Measurements from ENCODE around the gene DAPK2. TPM values are rescaled to one million over a fixed set of nuclear protein-coding genes. Genes with fewer than 3 reads are reported as not detected.

DAPK2 gene
- total and polyA plus RNA-seq, 2 donors (not counting 1 experiment from before 2014, with no cell fraction given) = 8.3 to 31.9 TPM

DNA sequence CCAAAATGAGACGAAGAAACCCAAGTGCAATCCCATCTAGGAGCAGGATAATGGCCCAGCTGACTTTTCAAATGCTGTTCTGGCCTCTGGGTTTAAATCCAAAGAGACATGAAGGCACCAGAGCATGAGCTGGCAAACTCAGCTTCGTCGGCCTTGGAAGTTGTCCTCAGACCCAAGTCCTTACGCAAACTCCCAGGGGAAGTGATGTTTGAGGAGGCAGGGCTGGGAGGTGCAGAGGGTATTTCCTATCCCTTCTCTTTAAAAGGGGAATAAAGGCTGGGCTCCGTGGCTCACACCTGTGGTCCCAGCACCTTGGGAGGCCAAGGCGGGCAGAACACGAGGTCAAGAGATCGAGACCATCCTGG lies 143.6 kb downstream of the DAPK2 start:
- Mint-ChIP-seq H3K27ac (no peak overlapping the region), H3K27me3 (no peaks in the 10 kb centered on the region), H3K4me3 (no peak overlapping the region), H3K9me3 (ENCODE audit: insufficient read depth) (peaks cover 3% of the 10 kb centered on the region), H3K4me1 (peaks cover 42% of the 10 kb centered on the region)
- intact Hi-C loops (cut with micrococcal nuclease) = no loop called here
- H3K79me2 ChIP-seq (ENCODE audit: control insufficient read depth, insufficient read depth, low read length) = no peaks in the 10 kb centered on the region
- H3K9me3 ChIP-seq (ENCODE audit: control extremely low read depth in 1 of 3, control insufficient read depth in 2 of 3, insufficient read depth in 1 of 3, low read length in 2 of 3) = peaks cover 0 to 12% (median 0%) of the 10 kb centered on the region in 3 donors
- TF ChIP-seq EZH2 (IDR thresholded peaks at IDR 0.05; ENCODE audit: borderline replicate concordance, insufficient read depth, low read depth, low read length, poor library complexity, severe bottlenecking) (no peak), CTCF (IDR thresholded peaks at IDR 0.05) (no peak)
- no peak overlapping the region for H3K9ac ChIP-seq (ENCODE audit: low read length)
- H3K36me3 ChIP-seq (replicated peaks in 1 of 2; ENCODE audit: control extremely low read depth in 1 of 2, control insufficient read depth in 1 of 2, extremely low read depth in 1 of 2, insufficient read depth in 2 of 2, low read length in 1 of 2) = no peaks in the 10 kb centered on the region
- POLR2A ChIA-PET = interaction anchor here (0.6 kb wide), 1 partner anchor 78 kb away, joined by 6 read pairs; no protein-coding TSS in a partner anchor
- H3K27me3 ChIP-seq (replicated peaks in 1 of 4; ENCODE audit: control extremely low read depth in 1 of 4, control insufficient read depth in 3 of 4, insufficient read depth in 4 of 4, low read length in 3 of 4) = no peaks in the 10 kb centered on the region
- H2AFZ ChIP-seq (ENCODE audit: insufficient read depth, low read depth, low read length, poor library complexity, severe bottlenecking) = no peak overlapping the region
- H3K4me3 ChIP-seq (ENCODE audit: control extremely low read depth in 1 of 5, extremely low read depth in 1 of 5, insufficient read depth in 1 of 5, low read depth in 2 of 5, low read length in 4 of 5) = no peak overlapping the region
- DNase-seq = no peak
- no peaks in the 10 kb centered on the region for H4K20me1 ChIP-seq (ENCODE audit: control insufficient read depth, insufficient read depth, low read length, poor library complexity, severe bottlenecking)
- ATAC-seq (ENCODE audit: low read depth) = no peak
- 97% methylated on average over 5 of the region's 8 CpGs for WGBS (ENCODE audit: insufficient coverage)
- H3K4me2 ChIP-seq (replicated peaks; ENCODE audit: low read depth, low read length, poor library complexity, severe bottlenecking) = no peak overlapping the region
- CTCF ChIA-PET = interaction anchor here (0.6 to 1.5 kb wide), 3 partner anchors 37 to 166 kb away, joined by 3 to 4 read pairs (median 4); no protein-coding TSS in a partner anchor
- no peak overlapping the region for H3K27ac ChIP-seq (ENCODE audit: low read length in 2 of 2)
- H3K4me1 ChIP-seq (ENCODE audit: control insufficient read depth in 2 of 2, insufficient read depth in 2 of 2, low read length in 2 of 2) = peaks cover 21 to 31% of the 10 kb centered on the region in 2 donors

GRCh38 chr15:63901912-63902670 lies 144.2 kb downstream of the DAPK2 start:
- H3K4me3 ChIP-seq (ENCODE audit: control extremely low read depth in 1 of 5, extremely low read depth in 1 of 5, insufficient read depth in 1 of 5, low read depth in 2 of 5, low read length in 4 of 5) = no peak overlapping the region
- DNase-seq = peak; percentile 38
- H3K79me2 ChIP-seq (ENCODE audit: control insufficient read depth, insufficient read depth, low read length) = no peaks in the 10 kb centered on the region
- intact Hi-C loops (cut with micrococcal nuclease) = no loop called here
- no peaks in the 10 kb centered on the region for H3K27me3 ChIP-seq (replicated peaks in 1 of 4; ENCODE audit: control extremely low read depth in 1 of 4, control insufficient read depth in 3 of 4, insufficient read depth in 4 of 4, low read length in 3 of 4)
- no peak overlapping the region for H3K9ac ChIP-seq (ENCODE audit: low read length)
- ATAC-seq (ENCODE audit: low read depth) = no peak
- H3K9me3 Mint-ChIP-seq (ENCODE audit: insufficient read depth) = peaks cover 3% of the 10 kb centered on the region
- H4K20me1 ChIP-seq (ENCODE audit: control insufficient read depth, insufficient read depth, low read length, poor library complexity, severe bottlenecking) = no peaks in the 10 kb centered on the region
- no peaks in the 10 kb centered on the region for H3K36me3 ChIP-seq (replicated peaks in 1 of 2; ENCODE audit: control extremely low read depth in 1 of 2, control insufficient read depth in 1 of 2, extremely low read depth in 1 of 2, insufficient read depth in 2 of 2, low read length in 1 of 2)
- H2AFZ ChIP-seq (ENCODE audit: insufficient read depth, low read depth, low read length, poor library complexity, severe bottlenecking) = no peak overlapping the region
- H3K4me1 ChIP-seq (ENCODE audit: control insufficient read depth in 2 of 2, insufficient read depth in 2 of 2, low read length in 2 of 2) = peaks cover 21 to 31% of the 10 kb centered on the region in 2 donors
- H3K27me3 Mint-ChIP-seq = no peaks in the 10 kb centered on the region
- peak overlapping the region; percentile 17 for H3K4me2 ChIP-seq (replicated peaks; ENCODE audit: low read depth, low read length, poor library complexity, severe bottlenecking)
- no peak overlapping the region for H3K27ac ChIP-seq (ENCODE audit: low read length in 2 of 2)
- WGBS (ENCODE audit: insufficient coverage) = 50% methylated on average over 2 of the region's 3 CpGs
- TF ChIP-seq CTCF (IDR thresholded peaks at IDR 0.05) = no peak
- no peak for TF ChIP-seq EZH2 (IDR thresholded peaks at IDR 0.05; ENCODE audit: borderline replicate concordance, insufficient read depth, low read depth, low read length, poor library complexity, severe bottlenecking)
- H3K4me1 Mint-ChIP-seq = peaks cover 43% of the 10 kb centered on the region
- H3K27ac Mint-ChIP-seq = no peak overlapping the region
- CTCF ChIA-PET = interaction anchor here (0.6 to 1.5 kb wide), 4 partner anchors 11 to 167 kb away, joined by 3 to 4 read pairs (median 4); no protein-coding TSS in a partner anchor
- H3K4me3 Mint-ChIP-seq = peak overlapping the region; percentile 56
- POLR2A ChIA-PET = interaction anchor here (0.6 kb wide), 1 partner anchor 78 kb away, joined by 6 read pairs; no protein-coding TSS in a partner anchor
- H3K9me3 ChIP-seq (ENCODE audit: control extremely low read depth in 1 of 3, control insufficient read depth in 2 of 3, insufficient read depth in 1 of 3, low read length in 2 of 3) = peaks cover 0 to 12% (median 0%) of the 10 kb centered on the region in 3 donors

All from B cell (primary cell).